BE2C (cell line): Measurements from ENCODE around the gene PLXDC2.

ENCODE experiments used
- DNase-seq: peaks from one replicate; pipeline ENCODE4 v3.0.0-alpha.2; 2020
- H3K27me3 ChIP-seq: fragments of 250-450 bp; sonication (Bioruptor Pico); 2 replicates; pipeline ENCODE4 v1.5.1; 2020; ENCODE audit warnings: mild to moderate bottlenecking
- H3K36me3 ChIP-seq: fragments of 250-450 bp; sonication (Bioruptor Pico); 2 replicates; pipeline ENCODE4 v1.5.1; 2020; ENCODE audit warnings: mild to moderate bottlenecking
- H3K4me1 ChIP-seq: fragments of 250-450 bp; sonication (Bioruptor Pico); 2 replicates; pipeline ENCODE4 v1.5.1; 2020
- H3K4me3 ChIP-seq: 2 replicates; pipeline ENCODE4 v1.5.1; 2011; ENCODE audit warnings: low read depth, low read length
- H3K9me3 ChIP-seq: fragments of 250-450 bp; sonication (Bioruptor Pico); 2 replicates; pipeline ENCODE4 v1.5.1; 2020
- CTCF ChIP-seq: IDR thresholded peaks from 2 replicates; pipeline ENCODE4 v1.5.1; 2012; ENCODE audit warnings: mild to moderate bottlenecking, low read depth, low read length

PLXDC2 gene

GRCh38 chr10:19853831-19854230 lies 37.6 kb downstream of the PLXDC2 start:
- Histone ChIP-seq H3K4me3 (no peak overlapping the region), H3K36me3 (no peaks in the 10 kb centered on the region), H3K4me1 (no peaks in the 10 kb centered on the region), H3K27me3 (no peaks in the 10 kb centered on the region), H3K9me3 (no peaks in the 10 kb centered on the region)
- no peak for DNase-seq
- TF ChIP-seq CTCF: no peak

DNA sequence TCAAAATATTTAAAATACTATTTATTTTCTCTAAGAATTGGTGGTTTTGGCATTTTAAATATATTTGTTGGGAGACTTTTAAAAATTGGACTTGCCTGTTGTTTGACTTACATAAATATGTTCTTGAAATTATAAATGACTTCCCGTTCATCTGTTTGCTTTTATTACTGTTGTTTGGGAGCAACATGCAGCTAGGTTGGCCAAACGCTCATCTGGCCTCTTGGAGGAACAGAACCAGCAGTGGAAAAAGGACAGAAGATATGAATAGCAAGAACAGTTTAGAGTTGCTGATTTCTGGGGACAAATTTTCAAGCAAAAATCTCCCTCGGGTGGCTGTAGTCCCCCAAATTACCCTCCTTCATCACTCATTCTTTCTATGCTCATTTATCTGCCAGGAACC lies 41.6 kb downstream of the PLXDC2 start:
- DNase-seq: no peak

GRCh38 chr10:19860107-19860506 lies 43.9 kb downstream of the PLXDC2 start:
- no peaks in the 10 kb centered on the region for H3K27me3 ChIP-seq
- H3K4me1 ChIP-seq: no peaks in the 10 kb centered on the region
- no peaks in the 10 kb centered on the region for H3K9me3 ChIP-seq
- no peak for TF ChIP-seq CTCF
- DNase-seq: no peak
- H3K36me3 ChIP-seq: no peaks in the 10 kb centered on the region
- H3K4me3 ChIP-seq: no peak overlapping the region

More for the DNA sequence above, 41.6 kb downstream of the PLXDC2 start:
- H3K36me3 ChIP-seq: no peaks in the 10 kb centered on the region
- no peaks in the 10 kb centered on the region for H3K27me3 ChIP-seq
- H3K4me1 ChIP-seq: no peaks in the 10 kb centered on the region
- H3K9me3 ChIP-seq: no peaks in the 10 kb centered on the region
- H3K4me3 ChIP-seq: no peak overlapping the region
- TF ChIP-seq CTCF: no peak

GRCh38 chr10:19862811-19863515 lies 46.7 kb downstream of the PLXDC2 start:
- no peak for TF ChIP-seq CTCF
- Histone ChIP-seq H3K9me3 (no peaks in the 10 kb centered on the region), H3K4me1 (no peaks in the 10 kb centered on the region), H3K4me3 (no peak overlapping the region), H3K36me3 (no peaks in the 10 kb centered on the region), H3K27me3 (no peaks in the 10 kb centered on the region)
- DNase-seq: no peak

DNA sequence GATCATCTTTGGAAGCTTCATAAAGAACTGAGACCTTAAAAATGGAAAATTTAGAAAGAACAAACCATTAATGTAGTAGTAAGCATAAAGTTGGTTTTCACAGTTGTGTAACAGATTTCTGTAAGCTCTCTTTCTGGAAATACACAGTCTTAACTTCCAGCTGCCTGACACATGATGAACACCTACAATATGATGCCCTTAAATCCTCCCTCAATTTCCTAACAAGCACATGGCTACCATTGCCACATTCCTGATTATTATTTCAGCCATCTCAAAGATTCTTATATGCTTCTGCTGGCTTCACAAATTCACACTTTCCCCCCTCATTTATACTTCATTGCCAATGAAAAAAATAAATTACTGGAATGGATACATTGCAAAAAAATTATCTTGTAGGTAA lies 49.4 kb downstream of the PLXDC2 start:
- Histone ChIP-seq H3K27me3 (no peaks in the 10 kb centered on the region), H3K4me3 (no peak overlapping the region), H3K4me1 (no peaks in the 10 kb centered on the region), H3K9me3 (no peaks in the 10 kb centered on the region), H3K36me3 (no peaks in the 10 kb centered on the region)
- no peak for TF ChIP-seq CTCF
- no peak for DNase-seq

- Histone ChIP-seq H3K27me3 (no peaks in the 10 kb centered on the region), H3K36me3 (no peaks in the 10 kb centered on the region), H3K4me3 (no peak overlapping the region), H3K4me1 (no peaks in the 10 kb centered on the region), H3K9me3 (no peaks in the 10 kb centered on the region)
- TF ChIP-seq CTCF: no peak
- DNase-seq: no peak
Observed at GRCh38 chr10:19869370-19869769, 53.1 kb downstream of the PLXDC2 start.
